Glutamatergic neuron (in vitro differentiated cells): Measurements from ENCODE around the gene TSPAN17. TPM values are rescaled to one million over a fixed set of nuclear protein-coding genes. Genes with fewer than 3 reads are reported as not detected.

Experiments used
- DNase-seq: peaks from one replicate; pipeline ENCODE4 v3.0.0; 2022
- H3K27ac Mint-ChIP-seq: one replicate; pipeline ENCODE4 v1.8.0; 2020; ENCODE audit warnings: mild to moderate bottlenecking, mixed read lengths, inconsistent platforms; ENCODE audit not compliant: unreplicated experiment
- H3K27me3 Mint-ChIP-seq: one replicate; pipeline ENCODE4 v1.8.0; 2020; ENCODE audit warnings: mild to moderate bottlenecking, moderate library complexity, mixed read lengths, inconsistent platforms; ENCODE audit not compliant: unreplicated experiment
- H3K36me3 Mint-ChIP-seq: one replicate; pipeline ENCODE4 v1.8.0; 2020; ENCODE audit warnings: mild to moderate bottlenecking, mixed read lengths, inconsistent platforms; ENCODE audit not compliant: unreplicated experiment
- H3K4me1 Mint-ChIP-seq: one replicate; pipeline ENCODE4 v1.8.0; 2020; ENCODE audit warnings: mild to moderate bottlenecking, low read depth, mixed read lengths, inconsistent platforms; ENCODE audit not compliant: unreplicated experiment
- H3K4me3 Mint-ChIP-seq: one replicate; pipeline ENCODE4 v1.8.0; 2020; ENCODE audit warnings: mild to moderate bottlenecking, mixed read lengths, inconsistent platforms; ENCODE audit not compliant: unreplicated experiment
- H3K9me3 Mint-ChIP-seq: one replicate; pipeline ENCODE4 v1.8.0; 2020; ENCODE audit warnings: mild to moderate bottlenecking, moderate library complexity, mixed read lengths, inconsistent platforms; ENCODE audit not compliant: unreplicated experiment
- CTCF ChIP-seq: fragments of 200-600 bp; sonication (generic); IDR thresholded peaks from one replicate; pipeline ENCODE4 v1.5.0; 2021; ENCODE audit not compliant: partially characterized antibody, unreplicated experiment
- total RNA-seq: library from RNA; stranded (reverse); fragmentation: NEBNext Ultra II Directional; extraction: Animal tissue kit (Norgen Biotek cat#: 25700); gene quantifications from one replicate; pipeline ENCODE4 v1.2.1, GENCODE V29; 2021; ENCODE audit not compliant: unreplicated experiment

The TSPAN17 gene
- total RNA-seq, 1 donor from 2014 or later, result 97.2 TPM

DNA sequence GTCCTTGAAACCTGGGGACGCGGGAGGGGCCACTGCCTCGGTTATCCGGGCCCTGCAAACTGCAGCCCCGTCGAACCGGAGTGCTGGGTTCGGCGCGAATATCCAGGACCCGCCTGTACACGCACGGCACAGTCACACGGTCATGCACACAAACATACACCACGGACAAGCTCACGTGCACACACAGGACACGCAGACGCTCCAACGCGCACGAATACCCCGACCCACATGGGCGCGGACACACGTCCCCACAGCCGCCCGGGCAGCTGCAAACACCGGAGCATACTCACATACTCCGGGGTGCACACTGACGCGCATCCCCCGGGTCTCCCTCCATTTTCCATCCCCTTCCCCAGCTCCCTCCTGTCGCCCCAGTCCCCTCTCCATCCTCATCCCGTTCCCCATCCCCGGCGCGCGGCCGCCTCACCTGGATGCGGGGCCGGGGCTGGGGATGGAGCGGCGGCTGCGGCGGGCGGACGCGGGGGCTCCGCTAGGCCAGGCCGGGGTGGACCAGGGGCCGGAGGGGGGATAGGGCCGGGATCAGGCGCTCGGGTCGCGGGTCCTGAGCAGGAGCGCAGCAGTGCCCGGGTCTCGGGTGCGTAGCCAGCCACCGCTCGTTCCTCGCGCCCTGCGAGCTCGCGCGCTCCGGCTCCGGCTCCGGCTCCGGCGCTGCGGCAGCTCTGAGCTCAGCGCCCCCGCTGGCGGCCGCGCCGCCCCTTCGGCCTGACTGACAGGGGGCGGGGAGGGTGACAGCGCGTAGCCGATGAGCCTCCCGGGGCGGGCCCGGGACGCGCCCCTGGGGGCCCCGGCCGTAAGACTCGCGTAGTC lies 17.2 kb upstream of the TSPAN17 start, which contains the start of the genes EIF4E1B and SNCB:
TSS of gene EIF4E1B (plus strand) at position 823 of the 828 bp plus-strand sequence. CDS start 12,113 bp downstream, outside the sequence.
TSS of gene SNCB (minus strand) at position 682 of the 828 bp plus-strand sequence. CDS start 880 bp downstream, outside the sequence.
- peaks cover 26% of the 10 kb centered on the region for H3K27me3 Mint-ChIP-seq
- H3K9me3 Mint-ChIP-seq, result peaks cover 11% of the 10 kb centered on the region

DNA sequence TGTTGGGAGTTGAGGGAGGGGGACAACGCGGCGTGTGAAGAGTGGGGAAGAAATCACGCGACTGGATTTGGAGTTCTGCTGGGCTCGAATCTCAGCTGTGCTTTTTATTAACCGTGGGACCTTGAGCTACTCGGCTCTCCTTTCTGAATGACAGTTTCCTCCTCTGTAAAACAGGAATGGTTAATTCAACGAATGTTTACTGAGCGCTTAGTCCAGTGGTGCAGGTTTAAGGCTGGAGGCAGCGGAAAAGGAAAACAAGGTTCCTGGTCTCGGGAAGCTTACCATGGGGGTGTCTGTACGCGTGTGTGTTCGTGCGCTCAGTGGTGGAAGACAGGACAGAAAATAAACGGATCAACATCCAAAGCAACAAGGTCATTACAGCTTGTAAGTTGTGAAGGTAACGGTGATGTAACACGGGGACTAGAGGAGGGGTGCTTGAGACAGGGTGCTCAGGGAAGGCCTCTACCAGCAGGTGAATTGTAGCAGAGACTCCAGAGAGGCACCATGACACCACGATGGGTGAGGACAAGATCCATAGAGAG lies 16.5 kb upstream of the TSPAN17 start:
- H3K4me1 Mint-ChIP-seq, result peaks cover 19% of the 10 kb centered on the region
- H3K27me3 Mint-ChIP-seq, result peaks cover 27% of the 10 kb centered on the region
- H3K36me3 Mint-ChIP-seq, result no peaks in the 10 kb centered on the region
- peaks cover 11% of the 10 kb centered on the region for H3K9me3 Mint-ChIP-seq
- no peak for DNase-seq
- H3K27ac Mint-ChIP-seq, result peak overlapping the region; percentile 13
- TF ChIP-seq CTCF, result no peak
- peak overlapping the region; percentile 84 for H3K4me3 Mint-ChIP-seq

More for the DNA sequence above, 17.2 kb upstream of the TSPAN17 start, which contains the start of the genes EIF4E1B and SNCB:
- peak within 1 kb of the TSS; percentile 13 for H3K27ac Mint-ChIP-seq
- peaks cover 19% of the 10 kb centered on the region for H3K4me1 Mint-ChIP-seq
- H3K4me3 Mint-ChIP-seq, result peak within 1 kb of the TSS; percentile 84
- TF ChIP-seq CTCF, result no peak
- H3K36me3 Mint-ChIP-seq, result no peaks in the 10 kb centered on the region
- peak; percentile 80 for DNase-seq

GRCh38 chr5:176631383-176632200 lies 15.7 kb upstream of the TSPAN17 start:
- DNase-seq, result no peak
- Mint-ChIP-seq H3K36me3 (peaks cover 4% of the 10 kb centered on the region), H3K27me3 (peaks cover 24% of the 10 kb centered on the region), H3K4me3 (no peak overlapping the region), H3K27ac (no peak overlapping the region), H3K9me3 (peaks cover 11% of the 10 kb centered on the region), H3K4me1 (peaks cover 16% of the 10 kb centered on the region)
- no peak for TF ChIP-seq CTCF

- Mint-ChIP-seq H3K27me3 (peaks cover 22% of the 10 kb centered on the region), H3K27ac (no peak overlapping the region), H3K4me1 (peaks cover 14% of the 10 kb centered on the region), H3K9me3 (peaks cover 10% of the 10 kb centered on the region), H3K4me3 (no peak overlapping the region), H3K36me3 (peaks cover 4% of the 10 kb centered on the region)
- no peak for DNase-seq
- TF ChIP-seq CTCF, result no peak
Observed at GRCh38 chr5:176632745-176633144, 14.5 kb upstream of the TSPAN17 start.
